GM13977 (cell line): ENCODE measurements around the gene MED16.
A peak's percentile ranks its signal among the peaks of the same experiment; 100 is the strongest.

ENCODE experiments used
- DNase-seq: peaks from one replicate; pipeline ENCODE4 v3.0.0; 2012; ENCODE audit warnings: low spot score
- in situ Hi-C: fragments of 300-500 bp; cut with MboI; formaldehyde crosslinking; loops from one replicate; pipeline ENCODE4 v1.12.0; 2022; ENCODE audit warnings: low sequenced_read_pairs, low pct_unique_long_range_greater_than_20kb, mixed read lengths, inconsistent platforms; ENCODE audit not compliant: unreplicated experiment
- TF ChIP-seq, protein P1 (sequence below): IDR thresholded peaks from 2 replicates; pipeline ENCODE4 v1.5.1; 2012; ENCODE audit warnings: mild to moderate bottlenecking, control low read depth; ENCODE audit not compliant: insufficient read depth; ENCODE audit errors: extremely low read depth, missing control alignments

The MED16 gene

DNA sequence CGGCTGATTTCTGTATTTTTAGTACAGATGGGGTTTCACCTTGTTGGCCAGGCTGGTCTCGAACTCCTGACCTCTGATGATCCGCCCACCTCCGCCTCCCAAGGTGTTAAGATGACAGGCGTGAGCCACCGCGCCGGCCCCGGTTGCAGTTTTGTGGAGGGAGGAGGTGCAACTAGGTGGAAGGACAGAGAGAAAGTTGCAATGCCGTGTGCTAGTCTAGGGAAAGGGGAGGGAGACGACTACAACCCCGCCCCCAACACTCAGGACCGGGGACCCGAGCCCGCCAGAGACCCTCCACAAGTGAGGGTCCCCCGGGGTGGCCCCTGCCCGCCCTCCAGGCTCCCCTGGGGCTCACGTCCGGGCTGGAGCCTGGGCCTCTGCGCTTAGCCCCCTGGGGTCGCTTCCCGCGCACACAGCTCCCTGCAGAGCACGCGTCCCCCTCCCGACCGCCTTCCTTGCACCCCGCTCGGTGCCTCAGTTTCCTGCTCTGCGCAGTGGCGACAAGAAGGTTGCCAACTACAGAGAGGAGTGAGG is 31.6 kb upstream of the MED16 start:
- in situ Hi-C loops = loop anchor here (5.0 to 10.0 kb wide), 2 partner anchors 58 to 60 kb away; partner anchors contain the start of gene WDR18
- TF ChIP-seq, protein P1, sequence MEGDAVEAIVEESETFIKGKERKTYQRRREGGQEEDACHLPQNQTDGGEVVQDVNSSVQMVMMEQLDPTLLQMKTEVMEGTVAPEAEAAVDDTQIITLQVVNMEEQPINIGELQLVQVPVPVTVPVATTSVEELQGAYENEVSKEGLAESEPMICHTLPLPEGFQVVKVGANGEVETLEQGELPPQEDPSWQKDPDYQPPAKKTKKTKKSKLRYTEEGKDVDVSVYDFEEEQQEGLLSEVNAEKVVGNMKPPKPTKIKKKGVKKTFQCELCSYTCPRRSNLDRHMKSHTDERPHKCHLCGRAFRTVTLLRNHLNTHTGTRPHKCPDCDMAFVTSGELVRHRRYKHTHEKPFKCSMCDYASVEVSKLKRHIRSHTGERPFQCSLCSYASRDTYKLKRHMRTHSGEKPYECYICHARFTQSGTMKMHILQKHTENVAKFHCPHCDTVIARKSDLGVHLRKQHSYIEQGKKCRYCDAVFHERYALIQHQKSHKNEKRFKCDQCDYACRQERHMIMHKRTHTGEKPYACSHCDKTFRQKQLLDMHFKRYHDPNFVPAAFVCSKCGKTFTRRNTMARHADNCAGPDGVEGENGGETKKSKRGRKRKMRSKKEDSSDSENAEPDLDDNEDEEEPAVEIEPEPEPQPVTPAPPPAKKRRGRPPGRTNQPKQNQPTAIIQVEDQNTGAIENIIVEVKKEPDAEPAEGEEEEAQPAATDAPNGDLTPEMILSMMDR = no peak
- DNase-seq = peak; percentile 68

DNA sequence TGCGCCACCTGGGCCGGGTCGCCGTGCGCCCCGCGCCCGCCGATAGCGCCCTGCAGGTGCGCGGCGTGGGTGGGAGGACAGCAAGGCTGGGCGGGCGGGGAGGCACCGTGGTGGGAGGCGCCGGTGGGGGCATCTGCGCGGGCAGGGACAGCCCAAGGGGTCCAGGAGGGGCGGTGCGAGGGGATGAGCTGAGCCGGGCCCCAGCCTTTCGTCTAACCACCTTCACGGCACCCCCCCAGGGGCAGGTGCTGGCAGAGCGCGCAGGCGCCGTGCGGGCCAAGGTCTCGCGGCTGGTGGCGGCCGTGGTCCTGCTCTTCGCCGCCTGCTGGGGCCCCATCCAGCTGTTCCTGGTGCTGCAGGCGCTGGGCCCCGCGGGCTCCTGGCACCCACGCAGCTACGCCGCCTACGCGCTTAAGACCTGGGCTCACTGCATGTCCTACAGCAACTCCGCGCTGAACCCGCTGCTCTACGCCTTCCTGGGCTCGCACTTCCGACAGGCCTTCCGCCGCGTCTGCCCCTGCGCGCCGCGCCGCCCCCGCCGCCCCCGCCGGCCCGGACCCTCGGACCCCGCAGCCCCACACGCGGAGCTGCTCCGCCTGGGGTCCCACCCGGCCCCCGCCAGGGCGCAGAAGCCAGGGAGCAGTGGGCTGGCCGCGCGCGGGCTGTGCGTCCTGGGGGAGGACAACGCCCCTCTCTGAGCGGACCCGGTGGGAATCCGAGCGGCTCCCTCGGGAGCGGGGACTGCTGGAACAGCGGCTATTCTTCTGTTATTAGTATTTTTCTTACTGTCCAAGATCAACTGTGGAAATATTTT is 27.3 kb upstream of the MED16 start:
- TF ChIP-seq, protein P1 = peak; percentile 14
- DNase-seq = peak; percentile 85
- in situ Hi-C loops = loop anchor here (5.0 to 10.0 kb wide), 2 partner anchors 55 to 62 kb away; partner anchors contain the start of gene WDR18

DNA sequence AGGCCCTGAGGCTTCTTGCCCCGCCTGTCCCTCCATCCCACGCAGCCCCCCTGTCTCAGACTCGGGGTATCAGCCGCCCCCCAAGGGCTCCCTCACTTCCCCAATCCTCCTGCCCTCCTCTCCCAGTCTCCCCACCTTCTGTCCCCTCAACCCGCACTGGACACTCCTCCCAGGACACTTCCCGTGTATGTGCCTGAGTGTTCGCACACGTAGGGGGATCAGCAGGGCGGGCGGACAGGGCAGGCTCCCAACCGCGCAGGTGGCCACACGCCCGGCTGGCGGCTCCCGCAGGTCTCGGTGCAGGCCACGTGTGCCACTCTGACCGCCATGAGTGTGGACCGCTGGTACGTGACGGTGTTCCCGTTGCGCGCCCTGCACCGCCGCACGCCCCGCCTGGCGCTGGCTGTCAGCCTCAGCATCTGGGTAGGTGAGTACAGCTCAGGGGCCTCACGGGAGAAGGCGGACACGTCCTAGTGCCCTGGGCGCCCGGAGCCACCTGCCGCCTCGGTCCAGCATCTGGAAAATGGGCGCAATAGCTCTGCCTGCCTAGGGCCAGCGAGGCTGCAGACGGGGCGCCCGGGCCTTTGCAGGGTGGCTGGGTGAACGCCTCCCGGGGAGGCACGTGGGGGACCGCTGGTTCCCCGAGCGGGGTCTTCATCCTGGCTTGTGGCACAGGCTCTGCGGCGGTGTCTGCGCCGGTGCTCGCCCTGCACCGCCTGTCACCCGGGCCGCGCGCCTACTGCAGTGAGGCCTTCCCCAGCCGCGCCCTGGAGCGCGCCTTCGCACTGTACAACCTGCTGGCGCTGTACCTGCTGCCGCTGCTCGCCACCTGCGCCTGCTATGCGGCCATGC is 26.4 kb upstream of the MED16 start:
- in situ Hi-C loops = loop anchor here (5.0 to 10.0 kb wide), 2 partner anchors 55 to 63 kb away; partner anchors contain the start of gene WDR18
- DNase-seq = peak; percentile 59
- TF ChIP-seq, protein P1 = no peak

DNA sequence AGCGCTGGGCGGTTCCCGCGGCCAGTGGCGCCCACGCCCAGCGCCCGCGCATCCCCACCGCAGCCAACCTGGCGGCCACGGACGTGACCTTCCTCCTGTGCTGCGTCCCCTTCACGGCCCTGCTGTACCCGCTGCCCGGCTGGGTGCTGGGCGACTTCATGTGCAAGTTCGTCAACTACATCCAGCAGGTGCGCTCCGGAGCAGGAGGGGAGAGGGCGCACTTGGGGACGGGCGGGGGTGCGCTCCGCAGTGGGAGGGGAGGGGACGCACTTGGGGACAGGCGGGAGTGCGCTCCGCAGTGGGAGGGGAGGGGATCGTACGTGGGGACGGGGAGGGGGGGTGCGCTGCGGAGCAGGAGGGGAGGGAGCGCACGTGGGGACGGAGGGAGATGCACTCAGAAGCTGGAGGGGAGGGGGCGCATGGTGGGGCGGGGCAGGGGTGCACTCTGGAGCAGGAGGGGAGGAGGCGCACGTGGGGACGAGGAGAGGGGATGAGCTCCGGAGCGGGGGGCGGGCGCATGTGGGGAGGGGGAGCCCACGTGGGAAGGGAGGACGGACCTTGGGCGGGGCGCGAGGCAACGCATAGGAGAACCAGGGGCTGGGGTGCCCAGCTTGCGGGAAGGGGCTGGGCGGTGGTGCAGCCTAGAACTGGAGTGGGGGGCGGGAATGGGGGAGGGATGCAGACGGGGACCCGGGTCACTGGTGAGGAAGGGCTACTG is 25.7 kb upstream of the MED16 start:
- DNase-seq = no peak
- in situ Hi-C loops = no loop called here

DNA sequence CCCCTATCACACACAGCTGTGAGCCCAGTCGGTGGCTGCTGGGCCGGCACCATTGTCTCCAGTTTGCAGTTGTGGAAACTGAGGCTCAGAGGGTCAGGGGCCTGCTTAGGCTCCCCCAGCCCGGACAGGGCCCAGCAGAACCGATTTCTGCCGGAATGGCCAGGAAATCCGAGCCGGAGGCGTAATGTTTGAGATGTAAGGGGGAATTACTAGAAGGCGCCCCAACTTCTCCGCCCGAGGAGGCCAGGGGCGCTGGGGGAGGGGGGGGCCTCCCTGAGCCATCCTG is 25.1 kb upstream of the MED16 start:
- TF ChIP-seq, protein P1 = no peak
- DNase-seq = no peak
- in situ Hi-C loops = no loop called here

More for the DNA sequence above, 25.7 kb upstream of the MED16 start:
- TF ChIP-seq, protein P1 = no peak
